GM18511 (cell line): ENCODE data around the gene TPST1.
"Not testable (repeated sequence)": the region's sequence is repeated elsewhere in the genome, so short reads cannot be mapped to it uniquely, and the experiment has no call there.

Source experiments
- ATAC-seq: cut with Tn5 transposase; IDR thresholded peaks from one replicate; pipeline ENCODE4 v1.9.1; 2021; ENCODE audit warnings: mild to moderate bottlenecking, moderate library complexity; ENCODE audit not compliant: unreplicated experiment

The TPST1 gene

GRCh38 chr7:66324985-66325384, 119.9 kb downstream of the TPST1 start:
- not testable (repeated sequence) for ATAC-seq

- no peak for ATAC-seq
These were observed 121.5 kb downstream of the TPST1 start for GRCh38 chr7:66326501-66327215.

DNA sequence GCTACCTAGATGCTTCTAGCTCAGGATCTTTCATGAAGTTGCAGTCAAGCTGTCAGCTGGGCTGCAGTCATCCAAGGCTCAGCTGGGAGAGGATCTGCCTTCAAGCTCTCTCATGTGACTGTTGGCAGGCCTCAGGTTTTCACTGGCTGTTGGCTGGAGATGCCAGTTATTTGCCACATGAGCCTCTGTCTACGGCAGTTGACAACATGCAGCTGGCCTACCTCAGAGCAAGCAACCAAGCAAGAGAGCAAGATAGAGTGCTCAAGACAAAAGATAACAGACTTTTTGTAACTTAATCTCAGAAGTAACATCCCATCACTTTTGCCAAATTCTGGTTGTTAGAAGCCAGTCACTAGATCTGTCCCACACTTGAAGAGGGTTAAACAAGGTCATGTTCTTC, 125.8 kb downstream of the TPST1 start:
- no peak for ATAC-seq

DNA sequence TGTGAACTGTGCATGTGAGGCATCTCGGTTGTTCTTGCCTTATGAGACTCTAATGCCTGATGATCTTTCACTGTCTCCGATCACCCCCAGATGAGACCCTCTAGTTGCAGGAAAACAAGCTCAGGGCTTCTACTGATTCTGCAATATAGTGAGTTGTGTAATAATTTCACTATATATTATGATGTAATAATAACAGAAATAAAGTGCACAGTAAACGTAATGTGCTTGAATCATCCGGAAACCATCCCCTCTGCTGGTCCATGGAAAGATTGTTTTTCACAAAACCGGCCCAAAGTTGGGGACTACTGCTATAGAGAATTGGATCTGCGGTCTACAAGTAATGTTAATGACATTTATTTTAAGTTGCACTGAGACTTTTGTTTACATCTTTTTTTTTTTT, 126.7 kb downstream of the TPST1 start:
- no peak for ATAC-seq

- ATAC-seq: no peak
These were observed 128.3 kb downstream of the TPST1 start for GRCh38 chr7:66333443-66333842.

- no peak for ATAC-seq
These were observed 130.2 kb downstream of the TPST1 start for GRCh38 chr7:66335318-66335717.

DNA sequence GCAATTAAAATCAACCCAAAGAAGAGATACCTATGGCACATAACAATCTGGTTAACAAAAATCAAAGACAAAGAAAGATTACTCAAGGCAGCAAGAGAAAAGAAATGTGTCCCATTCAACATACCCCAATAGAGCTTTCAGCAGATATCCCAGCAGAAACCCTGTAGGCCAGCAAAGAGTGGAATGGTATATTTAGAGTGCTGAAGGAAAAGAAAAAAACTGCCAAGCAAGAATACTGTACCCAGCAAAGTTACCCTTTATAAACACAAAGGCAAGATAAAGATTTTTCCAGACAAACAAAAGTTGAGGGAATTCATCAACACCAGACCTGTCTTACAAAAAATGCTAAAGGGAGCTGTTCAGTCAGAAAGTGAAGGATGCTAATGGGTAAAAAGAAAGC, 131.6 kb downstream of the TPST1 start:
- no peak for ATAC-seq

DNA sequence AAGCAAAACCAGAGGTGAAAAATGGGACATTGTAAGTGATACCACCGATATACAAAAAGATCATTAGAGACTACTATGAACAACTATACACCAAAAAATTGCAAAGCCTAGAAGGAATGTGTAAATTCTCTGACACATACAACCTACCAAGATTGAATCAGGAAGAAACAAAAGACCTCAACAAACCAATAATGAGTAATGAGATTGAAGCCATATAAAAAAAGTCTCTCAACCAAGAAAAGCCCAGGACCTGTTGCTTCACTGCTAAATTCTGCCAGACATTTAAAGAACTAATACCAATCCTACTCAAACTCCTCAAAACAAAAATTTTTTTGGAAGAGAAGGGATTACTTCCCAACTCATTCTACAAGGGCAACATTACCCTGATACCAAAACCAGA, 134.0 kb downstream of the TPST1 start:
- no peak for ATAC-seq

DNA sequence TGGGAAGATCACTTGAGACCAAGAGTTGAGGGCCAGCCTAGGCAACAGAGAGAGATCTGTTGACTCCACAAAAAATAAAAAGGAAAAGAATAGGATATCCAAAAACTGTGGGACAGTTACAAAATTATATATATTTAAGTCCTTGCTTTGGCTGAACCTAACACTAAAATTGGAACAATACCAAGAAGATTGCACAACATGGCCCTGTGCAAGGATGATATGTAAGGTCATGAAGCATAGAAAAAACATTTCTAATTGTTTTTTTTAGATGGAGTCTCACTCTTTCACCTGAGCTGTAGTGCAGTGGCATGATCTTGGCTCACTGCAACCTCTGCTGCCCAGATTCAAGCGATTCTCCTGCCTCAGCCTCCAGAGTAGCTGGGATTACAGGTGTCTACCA, 139.0 kb downstream of the TPST1 start:
- no peak for ATAC-seq

DNA sequence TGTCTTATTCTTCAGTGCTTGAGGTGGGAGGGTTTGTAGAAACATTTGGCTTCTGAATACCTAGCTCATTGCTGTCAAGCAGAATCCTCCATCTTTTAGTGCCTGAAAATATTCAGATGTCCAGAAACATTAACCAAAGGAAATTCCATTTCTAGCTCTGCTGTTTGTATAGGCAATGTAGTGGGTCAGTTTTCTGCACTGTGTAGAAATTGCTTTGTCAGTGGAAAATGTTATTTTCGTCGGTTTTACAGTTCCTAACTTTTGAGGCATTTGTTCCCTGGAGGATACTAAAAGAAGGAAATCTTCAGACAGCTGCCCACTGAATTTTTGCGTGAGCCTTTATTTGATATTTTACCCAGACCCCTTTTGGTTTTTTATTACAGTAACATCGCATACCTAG, 143.4 kb downstream of the TPST1 start:
- ATAC-seq: no peak

DNA sequence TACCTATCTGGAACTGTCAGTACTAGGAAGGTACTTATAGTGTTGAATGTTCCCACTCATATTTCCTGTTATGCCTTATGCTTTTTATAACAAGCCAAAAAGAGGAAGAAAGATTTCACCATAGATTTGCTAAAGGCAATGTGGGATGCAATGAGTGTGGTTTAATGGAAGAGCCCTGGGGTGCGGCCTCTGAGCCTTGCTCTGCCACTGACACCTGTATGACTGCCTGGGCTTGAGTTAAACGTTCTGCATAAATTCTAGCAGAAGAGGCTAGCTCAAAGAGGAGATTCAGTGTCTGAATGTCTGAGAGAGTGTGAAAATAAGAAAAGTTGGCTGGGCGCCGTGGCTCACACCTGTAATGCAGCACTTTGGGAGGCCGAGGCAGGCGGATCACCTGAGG, 143.8 kb downstream of the TPST1 start:
- ATAC-seq: no peak

GRCh38 chr7:66352071-66352470, 146.9 kb downstream of the TPST1 start:
- ATAC-seq: no peak

DNA sequence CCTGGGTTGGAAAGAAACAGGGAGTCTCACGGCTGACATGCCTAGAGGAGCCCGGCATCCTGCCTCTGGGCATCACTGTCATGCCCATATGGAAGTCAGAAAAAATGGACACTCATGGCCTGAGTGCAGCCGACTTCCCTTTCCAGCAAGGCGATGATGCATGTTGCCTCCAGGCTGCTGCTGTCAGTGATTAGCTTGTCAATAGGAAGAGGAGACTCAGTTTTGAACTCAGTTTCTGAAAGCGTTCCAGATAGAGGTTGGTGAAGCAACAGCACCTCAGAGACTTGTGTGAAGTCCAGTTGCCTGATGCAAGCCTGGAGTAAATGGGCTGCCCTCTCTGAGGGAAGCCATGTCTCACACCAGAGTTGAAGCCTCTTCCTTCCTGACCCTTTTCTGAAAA, 148.4 kb downstream of the TPST1 start:
- ATAC-seq: no peak

DNA sequence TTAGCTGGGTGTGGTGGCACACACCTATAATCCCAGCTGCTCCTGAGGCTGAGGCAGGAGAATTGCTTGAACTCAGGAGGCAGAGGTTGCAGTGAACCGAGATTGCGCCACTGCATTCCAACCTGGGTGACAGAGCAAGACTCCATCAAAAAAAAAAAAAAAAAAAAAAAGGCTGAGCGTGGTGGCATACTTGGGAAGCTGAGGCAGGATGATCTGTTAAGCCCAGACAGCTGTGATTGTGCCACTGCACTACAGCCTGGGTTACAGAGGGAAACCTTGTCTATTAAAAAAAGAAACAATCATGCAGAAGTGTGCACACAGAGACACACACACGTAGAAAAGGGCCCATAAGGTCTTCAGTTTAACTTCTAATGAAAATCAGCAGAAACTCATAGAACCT, 150.6 kb downstream of the TPST1 start:
- no peak for ATAC-seq

DNA sequence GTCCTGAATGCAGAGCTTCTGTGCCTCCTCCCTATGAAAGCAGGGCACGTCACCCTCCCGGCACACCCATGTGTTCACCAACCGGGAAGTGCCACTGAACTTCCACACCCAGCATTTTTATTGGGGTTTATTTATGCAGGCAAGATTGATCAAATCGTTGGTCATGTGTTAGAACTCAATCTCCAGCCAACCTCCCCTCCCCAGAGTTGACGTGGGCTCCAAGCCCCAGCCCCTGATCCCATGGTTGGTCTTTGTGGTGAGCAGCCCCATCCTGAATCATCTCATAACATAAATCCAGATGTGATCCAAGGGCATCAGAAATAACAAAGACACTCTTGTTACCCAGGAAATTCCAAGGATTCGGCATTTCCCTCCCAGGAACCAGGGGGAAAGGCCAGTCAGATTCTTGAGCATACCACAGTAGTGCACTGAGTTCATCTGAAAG, 151.2 kb downstream of the TPST1 start:
- no peak for ATAC-seq

GRCh38 chr7:66357087-66357486, 152.0 kb downstream of the TPST1 start:
- ATAC-seq: no peak

- ATAC-seq: no peak
These were observed 154.6 kb downstream of the TPST1 start for GRCh38 chr7:66359656-66360211.

- no peak for ATAC-seq
These were observed 157.0 kb downstream of the TPST1 start for GRCh38 chr7:66362136-66362535.

GRCh38 chr7:66363635-66364034, 158.5 kb downstream of the TPST1 start:
- no peak for ATAC-seq

- not testable (repeated sequence) for ATAC-seq
These were observed 159.9 kb downstream of the TPST1 start for GRCh38 chr7:66365031-66365430.

DNA sequence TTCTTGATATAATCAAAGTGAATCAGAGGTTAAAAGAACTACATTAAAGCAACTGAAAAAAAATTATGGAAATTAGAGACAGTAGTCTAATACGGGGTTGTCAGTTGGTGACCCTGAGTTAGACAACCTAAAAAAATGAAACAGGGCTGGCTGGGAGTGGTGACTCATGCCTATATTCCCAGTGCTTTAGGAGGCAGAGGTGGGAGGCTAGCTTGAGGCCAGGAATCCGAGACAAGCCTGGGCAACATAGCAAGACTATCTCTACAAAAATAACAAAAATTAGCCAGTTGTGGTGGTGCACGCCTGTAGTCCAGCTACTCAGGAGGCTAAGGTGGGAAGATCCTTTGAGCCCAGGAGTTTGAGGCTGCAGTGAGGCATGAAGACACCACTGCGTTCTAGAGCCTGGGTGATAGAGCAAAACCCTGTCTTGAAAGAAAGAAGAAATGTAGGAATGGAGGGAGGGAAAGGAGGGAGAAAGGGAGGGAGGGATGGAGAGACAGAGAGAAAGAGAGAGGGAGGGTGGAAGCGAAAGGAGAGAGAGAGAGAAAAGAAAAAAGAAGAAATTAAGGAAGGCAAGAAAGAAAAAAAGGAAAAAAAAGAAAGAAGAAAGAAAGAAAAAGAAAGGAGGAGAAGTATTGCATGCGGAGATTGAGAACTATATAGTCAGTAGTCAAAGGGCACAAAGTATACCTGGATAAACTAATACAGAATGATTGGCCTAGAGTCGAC, 166.1 kb downstream of the TPST1 start:
- no peak for ATAC-seq

DNA sequence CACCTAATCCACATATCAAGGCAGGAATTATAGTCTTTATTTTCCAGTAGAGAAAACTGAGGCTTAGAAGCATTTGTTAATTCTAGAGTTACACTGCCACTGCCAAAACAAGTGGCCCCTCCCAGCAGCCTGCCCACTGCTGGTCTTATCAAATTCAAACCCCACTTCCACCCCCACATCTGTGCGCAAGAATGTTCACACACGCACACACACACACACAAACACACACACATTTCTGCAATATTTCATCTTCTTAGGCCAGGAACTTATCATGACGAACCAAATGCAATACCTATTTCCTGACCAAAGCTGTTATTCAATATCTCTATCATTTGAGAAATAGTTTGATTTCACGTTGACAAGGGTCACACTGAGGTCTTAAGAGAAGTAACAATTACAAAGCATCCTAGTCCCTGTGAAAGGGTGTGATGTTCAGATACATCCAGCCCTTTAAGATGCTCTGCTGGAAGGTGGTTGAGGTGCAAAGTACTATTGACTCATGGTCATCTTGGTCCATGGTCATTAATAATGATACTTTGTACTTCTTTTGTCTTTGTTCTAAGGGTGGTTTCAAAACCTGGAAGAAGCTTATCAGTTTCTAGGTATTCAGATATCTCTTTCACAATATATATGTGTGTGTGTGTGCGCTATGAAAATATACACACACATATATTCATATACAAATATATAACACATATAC, 169.2 kb downstream of the TPST1 start:
- not testable (repeated sequence) for ATAC-seq
